Large intestine (tissue), 3 donors: Measurements from ENCODE around the gene FLT3. TPM values are rescaled to one million over a fixed set of nuclear protein-coding genes. Genes with fewer than 3 reads are reported as not detected.
A peak's percentile ranks its signal among the peaks of the same experiment; 100 is the strongest.
"Not testable (repeated sequence)": the region's sequence is repeated elsewhere in the genome, so short reads cannot be mapped to it uniquely, and the experiment has no call there.

Source experiments
- DNase-seq, 2 donors: peaks; one replicate each; pipeline versions ENCODE4 v3.0.0 to v3.0.0-alpha.2; 2013
- H3K27ac ChIP-seq: one replicate; pipeline ENCODE4 v1.5.1; 2013; ENCODE audit warnings: low read length
- H3K27me3 ChIP-seq: 2 replicates; pipeline ENCODE4 v1.6.1; 2013; ENCODE audit warnings: low read length; ENCODE audit not compliant: control insufficient read depth, insufficient read depth
- H3K36me3 ChIP-seq: 2 replicates; pipeline ENCODE4 v1.6.1; 2013; ENCODE audit warnings: low read length; ENCODE audit not compliant: control insufficient read depth, insufficient read depth
- H3K4me1 ChIP-seq: one replicate; pipeline ENCODE4 v1.6.1; 2013; ENCODE audit warnings: low read length; ENCODE audit not compliant: control insufficient read depth, insufficient read depth
- H3K4me3 ChIP-seq: one replicate; pipeline ENCODE4 v1.5.1; 2013; ENCODE audit warnings: low read length
- H3K9me3 ChIP-seq: one replicate; pipeline ENCODE4 v1.6.1; 2013; ENCODE audit warnings: mild to moderate bottlenecking, low read depth, low read length, moderate library complexity; ENCODE audit not compliant: control insufficient read depth
- WGBS: methylation state at CpG from one replicate; pipeline ENCODE4 v1.1.5; 2013; ENCODE audit warnings: low lambda C conversion rate; ENCODE audit not compliant: insufficient coverage; 5-methylcytosine and 5-hydroxymethylcytosine counted together
- polyA plus RNA-seq: library from polyadenylated mRNA; unstranded; fragments of 120-200 nt; gene quantifications from one replicate; pipeline ENCODE4 v1.2.1, GENCODE V29; 2013

The FLT3 gene
- polyA plus RNA-seq, 1 donor, result 1.1 TPM

- H3K36me3 ChIP-seq, DNase-seq, H3K9me3 ChIP-seq, H3K27ac ChIP-seq, H3K4me1 ChIP-seq, H3K27me3 ChIP-seq, H3K4me3 ChIP-seq: not testable (repeated sequence)
- no CpG with 5 or more reads among the region's 13 CpGs for WGBS
Observed at GRCh38 chr13:28005016-28005415, 95.4 kb downstream of the FLT3 start.

- Histone ChIP-seq H3K27me3 (no peaks in the 10 kb centered on the region), H3K9me3 (no peaks in the 10 kb centered on the region), H3K4me1 (no peaks in the 10 kb centered on the region), H3K27ac (no peak overlapping the region), H3K36me3 (no peaks in the 10 kb centered on the region), H3K4me3 (no peak overlapping the region)
- 80% methylated on average over 1 of the region's 6 CpGs for WGBS
- no peak for DNase-seq
Observed at GRCh38 chr13:28002886-28003698, 97.3 kb downstream of the FLT3 start.

GRCh38 chr13:28001837-28002473, 98.4 kb downstream of the FLT3 start:
- no peak for DNase-seq
- no peaks in the 10 kb centered on the region for H3K27me3 ChIP-seq

GRCh38 chr13:28001049-28001448, 99.3 kb downstream of the FLT3 start:
- DNase-seq, result no peak
- Histone ChIP-seq H3K36me3 (no peaks in the 10 kb centered on the region), H3K9me3 (no peaks in the 10 kb centered on the region), H3K27me3 (no peaks in the 10 kb centered on the region), H3K4me1 (no peaks in the 10 kb centered on the region), H3K4me3 (no peak overlapping the region), H3K27ac (no peak overlapping the region)
- no CpG with 5 or more reads among the region's 11 CpGs for WGBS

More at GRCh38 chr13:28001837-28002473, 98.4 kb downstream of the FLT3 start:
- no peaks in the 10 kb centered on the region for H3K4me1 ChIP-seq
- H3K27ac ChIP-seq, result no peak overlapping the region
- no peaks in the 10 kb centered on the region for H3K36me3 ChIP-seq
- H3K9me3 ChIP-seq, result no peaks in the 10 kb centered on the region
- H3K4me3 ChIP-seq, result no peak overlapping the region
- WGBS, result no CpG with 5 or more reads among the region's 20 CpGs

GRCh38 chr13:28000567-28000966, 99.8 kb downstream of the FLT3 start:
- H3K9me3 ChIP-seq, result no peaks in the 10 kb centered on the region
- H3K27me3 ChIP-seq, result no peaks in the 10 kb centered on the region
- no peak for DNase-seq
- H3K4me3 ChIP-seq, result no peak overlapping the region
- no peaks in the 10 kb centered on the region for H3K4me1 ChIP-seq
- H3K27ac ChIP-seq, result no peak overlapping the region
- H3K36me3 ChIP-seq, result no peaks in the 10 kb centered on the region
- WGBS, result 40% methylated on average over 2 of the region's 5 CpGs

- WGBS, result 40% methylated on average over 1 of the region's 7 CpGs
- Histone ChIP-seq H3K9me3 (no peaks in the 10 kb centered on the region), H3K4me1 (no peaks in the 10 kb centered on the region), H3K27me3 (no peaks in the 10 kb centered on the region), H3K36me3 (no peaks in the 10 kb centered on the region), H3K4me3 (no peak overlapping the region), H3K27ac (no peak overlapping the region)
- peak in 1 of 2 donors; percentile 62 for DNase-seq
Observed at GRCh38 chr13:27997904-27998522, 102.4 kb downstream of the FLT3 start.

- no peak for DNase-seq
- Histone ChIP-seq H3K4me3 (no peak overlapping the region), H3K36me3 (no peaks in the 10 kb centered on the region), H3K4me1 (no peaks in the 10 kb centered on the region), H3K9me3 (no peaks in the 10 kb centered on the region), H3K27ac (no peak overlapping the region), H3K27me3 (no peaks in the 10 kb centered on the region)
- WGBS, result 100% methylated on average over 2 of the region's 6 CpGs
Observed at GRCh38 chr13:27991881-27992280, 108.5 kb downstream of the FLT3 start.

- peaks cover 3% of the 10 kb centered on the region for H3K4me1 ChIP-seq
- H3K27me3 ChIP-seq, result no peaks in the 10 kb centered on the region
- WGBS, result no CpG with 5 or more reads among the region's 11 CpGs
- H3K9me3 ChIP-seq, result no peaks in the 10 kb centered on the region
- no peak within 1 kb of the TSS for H3K27ac ChIP-seq
- DNase-seq, result no peak
- no peak within 1 kb of the TSS for H3K4me3 ChIP-seq
- H3K36me3 ChIP-seq, result no peaks in the 10 kb centered on the region
Observed at GRCh38 chr13:27988520-27988919, 111.9 kb downstream of the FLT3 start, which contains the start of gene URAD. Gene URAD (minus strand): TSS chr13:27988693. CDS start chr13:27988637, 56 bp downstream.

- DNase-seq, result no peak
- Histone ChIP-seq H3K9me3 (no peaks in the 10 kb centered on the region), H3K4me3 (no peak overlapping the region), H3K36me3 (no peaks in the 10 kb centered on the region), H3K27me3 (peaks cover 10% of the 10 kb centered on the region), H3K27ac (no peak overlapping the region), H3K4me1 (peaks cover 8% of the 10 kb centered on the region)
- no CpG with 5 or more reads among the region's 1 CpG for WGBS
Observed at GRCh38 chr13:27985600-27985999, 114.8 kb downstream of the FLT3 start.

- H3K9me3 ChIP-seq, result no peaks in the 10 kb centered on the region
- peak in 1 of 2 donors; percentile 16 for DNase-seq
- H3K36me3 ChIP-seq, result no peaks in the 10 kb centered on the region
- H3K4me1 ChIP-seq, result peaks cover 8% of the 10 kb centered on the region
- no CpG with 5 or more reads among the region's 2 CpGs for WGBS
- peak overlapping the region; percentile 89 for H3K4me3 ChIP-seq
- peaks cover 36% of the 10 kb centered on the region for H3K27me3 ChIP-seq
- no peak overlapping the region for H3K27ac ChIP-seq
Observed at GRCh38 chr13:27982361-27982760, 118.0 kb downstream of the FLT3 start.
